ENCODE data around the gene ZNF692.

DNA sequence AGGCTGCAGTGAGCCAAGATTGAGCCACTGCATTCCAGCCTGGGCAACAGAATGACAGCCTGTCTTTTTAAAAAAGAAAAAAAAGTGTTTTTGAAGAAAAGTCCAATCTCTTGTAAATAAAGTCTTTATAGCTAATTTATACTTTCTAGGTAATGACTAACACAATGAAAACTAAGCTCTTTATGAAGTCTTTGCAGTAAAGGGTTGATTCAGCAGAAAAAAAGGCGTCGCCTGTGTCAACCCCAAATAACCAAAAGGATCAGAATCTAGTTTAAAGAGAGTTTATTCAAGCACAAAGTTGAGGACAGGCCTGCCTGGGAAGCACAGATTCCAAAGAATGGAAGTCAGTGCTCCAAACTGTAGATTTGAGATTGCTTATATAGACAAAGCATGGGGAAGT is 32.9 kb upstream of the ZNF692 start:
- TF ChIP-seq POLR2AphosphoS5 (IDR thresholded peaks at IDR 0.05) (no peak), POLR2A (IDR thresholded peaks at IDR 0.05) (no peak)
- TF ChIP-seq, protein P1, sequence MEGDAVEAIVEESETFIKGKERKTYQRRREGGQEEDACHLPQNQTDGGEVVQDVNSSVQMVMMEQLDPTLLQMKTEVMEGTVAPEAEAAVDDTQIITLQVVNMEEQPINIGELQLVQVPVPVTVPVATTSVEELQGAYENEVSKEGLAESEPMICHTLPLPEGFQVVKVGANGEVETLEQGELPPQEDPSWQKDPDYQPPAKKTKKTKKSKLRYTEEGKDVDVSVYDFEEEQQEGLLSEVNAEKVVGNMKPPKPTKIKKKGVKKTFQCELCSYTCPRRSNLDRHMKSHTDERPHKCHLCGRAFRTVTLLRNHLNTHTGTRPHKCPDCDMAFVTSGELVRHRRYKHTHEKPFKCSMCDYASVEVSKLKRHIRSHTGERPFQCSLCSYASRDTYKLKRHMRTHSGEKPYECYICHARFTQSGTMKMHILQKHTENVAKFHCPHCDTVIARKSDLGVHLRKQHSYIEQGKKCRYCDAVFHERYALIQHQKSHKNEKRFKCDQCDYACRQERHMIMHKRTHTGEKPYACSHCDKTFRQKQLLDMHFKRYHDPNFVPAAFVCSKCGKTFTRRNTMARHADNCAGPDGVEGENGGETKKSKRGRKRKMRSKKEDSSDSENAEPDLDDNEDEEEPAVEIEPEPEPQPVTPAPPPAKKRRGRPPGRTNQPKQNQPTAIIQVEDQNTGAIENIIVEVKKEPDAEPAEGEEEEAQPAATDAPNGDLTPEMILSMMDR (IDR thresholded peaks at IDR 0.05): no peak

Measured in breast epithelium (tissue), 3 donors.